DMS114 treated with DMSO at 0.1 percent for 48 hours (cell line): ENCODE data around the gene WDR12.
"Not testable (repeated sequence)": the region's sequence is repeated elsewhere in the genome, so short reads cannot be mapped to it uniquely, and the experiment has no call there.

ENCODE experiments used
- DNase-seq: peaks from one replicate; lab custom pipeline; 2025; ENCODE audit not compliant: unreplicated experiment; lab: John Stamatoyannopoulos, UW

The WDR12 gene

GRCh38 chr2:202885190-202885589, 26.3 kb downstream of the WDR12 start:
- DNase-seq, result no peak

DNA sequence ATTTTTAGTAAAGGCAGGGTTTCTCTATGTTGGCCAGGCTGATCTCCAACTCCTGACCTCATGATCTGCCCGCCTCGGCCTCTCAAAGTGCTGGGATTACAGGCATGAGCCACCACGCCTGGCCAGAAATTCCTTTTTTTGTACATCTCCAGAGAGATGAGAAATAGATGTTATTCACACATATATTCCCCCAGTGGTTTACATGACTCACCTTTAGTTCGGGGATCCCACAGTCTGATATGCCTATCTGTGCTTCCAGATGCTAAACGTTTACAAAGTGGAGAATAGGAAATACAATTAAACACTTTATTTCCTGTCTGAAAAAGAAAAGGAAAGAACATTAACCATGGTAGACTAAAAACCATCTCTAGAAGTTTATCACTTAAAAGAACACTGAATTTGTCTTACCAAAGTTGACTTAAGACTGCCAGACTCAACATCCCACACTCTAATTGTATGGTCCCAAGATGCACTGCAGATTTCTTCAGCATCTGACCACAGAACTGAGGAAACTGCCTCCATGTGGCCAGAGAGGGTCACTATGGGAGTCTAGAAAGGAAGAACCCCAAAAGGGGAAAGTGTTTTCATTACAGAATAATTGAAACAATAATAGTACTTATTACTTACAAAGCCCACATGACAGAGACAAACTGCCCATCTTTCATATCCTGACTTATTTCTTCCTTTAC, 27.3 kb downstream of the WDR12 start:
- DNase-seq, result no peak

DNA sequence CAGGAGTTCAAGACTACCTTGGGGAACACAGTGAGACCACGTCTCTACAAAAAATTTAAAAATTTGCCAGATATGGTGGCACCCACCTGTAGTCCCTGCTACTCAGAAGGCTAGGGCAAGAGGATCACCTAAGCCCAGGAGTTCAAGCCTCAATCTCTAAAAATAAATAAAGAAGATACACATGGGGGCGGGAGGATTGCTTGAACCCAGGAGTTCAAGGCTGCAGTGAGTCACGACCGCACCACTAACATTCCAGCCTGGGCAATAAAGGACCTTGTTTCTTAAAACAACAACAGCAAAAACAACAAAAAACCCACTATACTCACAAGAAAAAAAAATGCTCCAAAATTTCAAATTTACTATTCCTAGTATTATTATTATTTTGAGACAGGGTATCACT, 29.9 kb downstream of the WDR12 start:
- no peak for DNase-seq

GRCh38 chr2:202877699-202878098, 33.8 kb downstream of the WDR12 start:
- DNase-seq, result no peak

DNA sequence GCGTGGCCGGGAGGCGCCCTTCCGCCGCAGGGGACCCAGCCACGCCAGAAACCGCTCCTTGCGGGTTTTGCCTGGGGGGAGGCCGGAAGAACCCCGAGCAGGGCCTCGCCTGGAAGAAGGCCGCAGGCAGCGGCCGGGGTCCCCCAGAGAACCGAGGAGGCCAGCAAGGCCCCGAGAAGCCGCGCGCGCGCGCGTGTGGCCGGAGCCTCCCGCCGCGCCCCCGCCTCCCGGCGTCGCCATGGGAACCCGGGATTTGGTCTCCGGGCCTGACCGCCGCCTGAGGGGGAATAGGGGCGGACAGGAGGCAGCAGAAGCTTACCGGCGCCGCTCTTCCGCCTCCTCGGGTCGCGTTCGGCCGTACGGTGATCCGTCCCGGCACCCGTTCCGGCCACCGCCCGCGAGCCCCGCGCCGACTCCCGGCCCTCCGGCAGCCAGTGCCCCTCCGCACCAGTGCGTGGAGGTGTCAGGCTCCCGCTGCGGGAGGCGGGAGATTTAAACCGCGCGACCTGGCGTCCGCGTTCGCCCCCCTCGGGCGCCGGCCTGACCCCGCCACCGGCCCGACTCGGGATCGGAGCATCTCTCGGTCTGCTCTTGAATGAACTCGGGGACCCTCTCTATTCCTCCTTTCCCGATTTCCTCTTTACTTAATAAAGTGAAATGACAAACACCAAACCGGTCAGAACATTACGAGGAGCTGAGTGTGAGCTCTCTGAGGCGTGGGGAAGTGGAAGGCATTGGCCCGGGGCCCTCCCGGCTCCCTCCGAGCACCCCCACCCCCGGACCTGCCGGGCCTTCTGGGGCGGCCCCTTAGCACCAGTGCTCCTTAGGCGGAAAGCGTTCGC, 40.0 kb downstream of the WDR12 start, which contains the start of gene ICA1L:
Gene ICA1L (minus strand): TSS at position 467 of the 842 bp plus-strand sequence. CDS start 42,757 bp downstream, outside the sequence.
- DNase-seq, result no peak

DNA sequence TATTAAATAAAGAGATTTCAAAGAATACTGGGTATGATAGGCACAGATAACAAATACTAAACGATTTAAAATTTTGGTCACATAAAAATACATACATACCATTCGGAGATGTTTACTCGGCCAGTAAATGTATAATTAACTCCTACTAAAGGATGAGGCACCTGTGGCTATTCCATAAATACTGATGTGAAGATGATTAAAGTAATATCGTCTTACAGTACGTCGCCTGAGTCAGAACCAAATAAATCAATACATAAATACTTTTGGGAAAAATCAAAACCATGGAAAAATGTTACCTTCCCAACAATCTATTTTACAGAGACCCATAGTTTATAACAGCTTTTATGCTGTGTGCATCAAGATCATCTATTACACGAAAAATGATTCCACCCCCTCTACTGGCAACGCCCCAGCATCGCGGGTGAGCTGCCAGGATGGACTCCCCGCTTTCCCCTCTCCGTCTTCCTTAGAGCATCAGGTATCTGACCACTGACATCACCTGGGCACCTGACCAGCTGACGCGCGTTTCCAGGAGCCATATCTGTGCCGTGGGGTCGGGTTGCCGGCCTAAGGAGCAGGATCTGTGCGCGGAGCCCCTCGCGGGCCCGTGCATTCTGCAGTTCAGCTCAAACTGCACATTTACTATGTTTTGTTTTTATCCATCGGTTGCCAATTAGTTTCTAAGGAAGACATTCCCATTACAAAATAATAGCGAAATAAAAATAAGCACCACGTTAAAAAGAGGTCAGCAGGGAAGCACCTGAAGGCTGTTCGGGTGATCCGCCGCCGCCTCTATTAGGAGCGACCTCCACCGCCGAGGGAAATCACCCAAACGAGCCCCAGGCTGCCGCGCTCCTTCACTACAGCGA, 40.8 kb downstream of the WDR12 start:
- DNase-seq, result peak; percentile 60

DNA sequence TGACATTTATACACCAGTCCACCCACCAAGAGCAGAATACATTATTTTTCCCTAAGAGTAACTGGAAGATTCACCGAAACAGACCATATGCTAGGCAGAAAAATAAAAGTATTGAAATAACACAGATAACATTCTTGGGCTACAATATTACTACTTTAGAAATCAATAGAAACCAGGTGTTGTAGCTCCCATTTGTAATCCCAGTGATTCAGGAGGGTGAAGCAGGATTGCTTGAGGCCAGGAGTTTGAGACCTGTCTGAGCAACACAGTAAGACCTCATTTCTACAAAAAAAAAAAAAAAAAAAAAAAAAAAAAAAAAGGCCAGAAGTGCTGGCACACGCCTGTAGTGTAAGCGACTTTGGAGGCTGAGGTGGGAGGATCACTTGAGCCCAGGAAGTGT, 49.5 kb downstream of the WDR12 start:
- DNase-seq, result no peak

GRCh38 chr2:202858601-202859000, 52.9 kb downstream of the WDR12 start:
- no peak for DNase-seq

DNA sequence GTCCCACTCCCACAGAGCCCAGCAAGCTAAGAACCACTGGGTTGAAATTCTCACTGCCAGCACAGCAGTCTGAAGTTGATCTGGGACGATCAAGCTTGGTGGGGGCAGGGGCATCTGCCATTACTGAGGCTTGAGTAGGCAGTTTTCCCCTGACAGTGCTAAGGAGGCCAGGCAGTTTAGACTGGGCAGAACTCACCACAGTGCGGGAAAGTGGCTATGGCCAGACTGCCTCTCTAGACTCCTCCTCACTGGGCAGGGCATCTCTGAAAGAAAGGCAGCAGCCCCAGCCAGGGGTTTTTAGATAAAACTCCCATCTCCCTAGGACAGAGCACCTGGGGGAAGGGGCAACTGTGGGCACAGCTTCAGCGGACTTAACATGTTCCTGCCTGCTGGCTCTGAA, 62.1 kb downstream of the WDR12 start:
- DNase-seq, result not testable (repeated sequence)

DNA sequence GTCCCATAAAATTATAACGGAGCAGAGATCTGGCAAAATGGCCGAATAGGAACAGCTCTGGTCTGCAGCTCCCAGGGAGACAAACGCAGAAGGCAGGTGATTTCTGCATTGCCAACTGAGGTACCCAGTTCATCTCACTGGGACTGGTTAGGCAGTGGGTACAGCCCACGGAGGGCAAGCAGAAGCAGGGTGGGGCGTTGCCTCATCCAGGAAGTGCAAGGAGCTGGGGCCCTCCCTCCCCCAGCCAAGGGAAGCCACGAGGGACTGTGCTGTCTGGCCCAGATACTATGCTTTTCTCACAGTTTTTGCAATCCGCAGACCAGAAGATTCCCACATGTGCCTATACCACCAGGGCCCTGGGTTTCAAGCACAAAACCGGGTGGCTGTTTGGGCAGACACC, 62.7 kb downstream of the WDR12 start:
- DNase-seq, result no peak

- no peak for DNase-seq
Observed at GRCh38 chr2:202847693-202848524, 63.6 kb downstream of the WDR12 start.

DNA sequence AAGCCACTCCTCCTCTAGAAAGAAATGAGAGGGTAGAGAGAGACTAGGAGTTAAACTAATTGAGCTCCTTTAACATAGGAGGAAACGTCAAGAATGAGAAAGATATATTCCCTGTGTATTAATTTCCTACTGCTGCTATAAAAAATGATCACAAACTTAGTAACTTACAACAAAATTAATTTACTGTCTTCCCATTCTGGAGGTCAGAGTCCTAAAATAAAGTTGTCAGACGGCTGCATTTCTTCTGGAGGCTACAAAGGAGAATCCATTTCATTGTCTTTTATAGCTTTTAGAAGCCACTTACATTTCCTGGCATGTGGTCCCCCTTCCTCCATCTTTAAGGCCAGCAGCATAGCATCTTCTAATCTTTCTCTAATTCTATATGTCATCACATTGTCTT, 66.8 kb downstream of the WDR12 start:
- DNase-seq, result no peak

DNA sequence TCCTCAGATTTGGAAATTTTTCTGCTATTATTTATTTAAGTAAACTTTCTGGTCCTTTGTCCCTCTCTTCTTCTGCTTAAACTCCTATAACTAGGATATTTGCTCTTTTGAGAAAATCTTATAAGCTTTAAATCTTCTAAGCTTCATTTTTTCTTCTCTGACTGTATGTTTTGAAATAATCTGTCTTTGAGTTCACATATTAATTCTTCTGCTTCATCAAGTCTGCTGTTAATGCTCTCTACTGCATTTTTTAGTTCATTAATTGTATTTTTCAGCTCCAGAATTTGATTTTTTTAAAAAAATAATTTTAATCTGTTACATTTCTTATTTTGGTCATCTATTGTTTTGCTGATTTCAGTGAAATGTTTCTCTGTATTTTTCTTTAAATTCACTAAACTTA, 68.8 kb downstream of the WDR12 start:
- DNase-seq, result no peak

DNA sequence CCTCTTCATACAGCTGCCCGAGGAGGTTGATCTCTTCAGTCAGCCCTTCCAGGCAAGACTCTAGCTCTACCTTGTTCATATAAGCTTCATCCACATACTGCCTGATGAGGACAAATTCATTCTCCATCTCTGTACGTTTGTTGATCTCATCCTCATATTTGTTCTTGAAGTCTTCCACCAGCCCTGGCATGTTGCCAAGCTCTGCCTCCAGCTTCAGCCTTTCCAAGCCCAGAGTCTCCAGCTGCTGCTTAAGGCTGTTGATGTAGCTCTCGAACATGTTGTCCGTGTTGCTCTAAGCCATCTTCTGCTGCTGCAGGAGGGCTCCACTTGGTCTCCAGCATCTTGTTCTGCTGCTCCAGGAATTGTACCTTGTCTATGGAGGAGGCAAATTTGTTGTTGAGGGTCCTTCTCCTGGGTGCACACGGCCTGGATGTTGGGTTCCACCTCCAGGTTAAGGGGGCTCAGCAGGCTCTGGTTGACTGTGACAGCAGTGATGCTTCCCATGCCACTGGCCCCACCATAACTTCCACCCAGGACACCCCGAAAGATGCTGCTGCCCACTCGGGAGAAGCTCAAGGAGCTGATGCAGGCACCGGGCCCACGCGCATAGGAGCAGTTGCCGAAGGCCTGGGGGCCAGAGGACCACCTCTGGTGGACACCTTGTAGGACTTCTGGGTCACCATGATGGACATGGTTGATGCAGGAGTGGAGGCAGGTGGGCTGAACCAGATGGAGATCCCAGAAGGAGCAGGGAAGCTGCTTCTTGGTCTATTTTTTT, 70.2 kb downstream of the WDR12 start:
- no peak for DNase-seq

DNA sequence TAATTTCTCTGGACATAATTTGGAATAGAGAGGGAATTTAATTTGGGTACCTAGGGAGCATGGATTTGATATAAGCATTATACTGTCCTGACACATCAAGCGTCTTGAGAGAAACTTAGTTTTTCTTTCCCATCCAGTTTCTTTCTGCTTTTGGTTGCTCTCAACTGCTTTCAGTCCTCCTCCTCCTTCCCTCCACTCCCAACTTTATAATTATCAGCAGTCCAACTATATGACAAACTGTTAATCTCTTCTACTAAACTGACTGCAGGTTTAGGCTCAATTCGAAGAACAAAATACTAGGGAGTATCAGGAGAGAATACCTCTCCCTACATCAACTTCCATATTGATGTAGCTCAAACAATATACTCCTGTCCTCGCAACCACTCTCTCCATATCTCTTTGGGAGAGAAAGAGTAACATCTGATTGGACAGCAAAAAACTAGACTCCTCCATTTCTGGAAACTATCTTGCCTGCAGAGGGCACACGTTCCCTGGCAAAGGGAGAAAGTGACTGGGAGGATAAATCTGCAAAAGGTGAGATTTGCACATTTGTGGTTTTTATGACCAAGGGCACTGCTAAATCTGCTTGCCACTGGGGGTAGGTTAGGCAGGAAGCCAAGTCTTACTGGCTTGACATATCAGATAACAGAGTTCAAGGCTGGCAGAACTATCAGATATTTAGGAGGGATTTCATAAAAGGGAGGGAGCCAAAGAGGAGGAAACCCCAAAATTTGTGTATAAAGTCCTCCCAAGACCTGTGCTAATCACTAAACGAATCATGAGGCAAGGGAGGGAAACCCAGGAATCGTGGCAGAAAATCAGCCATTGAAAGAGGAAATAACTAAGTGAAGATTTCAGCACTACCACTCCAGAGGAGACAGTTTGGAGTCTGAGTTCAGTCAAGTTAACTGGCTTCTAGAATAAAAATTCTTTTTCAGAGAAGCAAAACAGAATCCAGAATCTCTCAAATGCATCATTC, 79.9 kb downstream of the WDR12 start:
- peak; percentile 71 for DNase-seq

DNA sequence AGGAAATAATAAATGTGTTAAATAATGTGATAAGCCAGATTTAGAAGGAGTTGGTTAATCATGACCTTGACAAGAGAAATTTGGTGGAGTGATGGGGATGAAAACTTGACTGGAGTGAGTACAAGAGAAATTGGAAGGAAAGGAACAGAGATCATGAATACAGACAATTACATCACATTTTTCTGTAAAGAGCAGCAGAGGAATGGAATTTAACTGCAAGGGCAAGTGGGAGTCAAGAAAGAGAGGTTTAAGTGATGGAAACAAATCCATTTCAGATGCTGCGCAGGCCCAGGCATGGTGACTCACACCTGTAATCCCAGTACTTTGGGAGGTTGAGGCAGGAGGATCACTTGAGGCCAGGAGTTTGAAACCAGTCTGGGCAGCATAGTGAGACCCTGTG, 86.6 kb downstream of the WDR12 start:
- DNase-seq, result no peak
